ENCODE data around the gene MCF2L.
"Not testable (repeated sequence)": the region's sequence is repeated elsewhere in the genome, so short reads cannot be mapped to it uniquely, and the experiment has no call there.

MCF2L gene

GRCh38 chr13:113092776-113093579 lies 124.0 kb downstream of the MCF2L start:
- in situ Hi-C loops (cut with MboI; ENCODE audit: low sequenced_read_pairs): no loop called here

- in situ Hi-C loops (cut with MboI; ENCODE audit: low sequenced_read_pairs): no loop called here
Measured at GRCh38 chr13:113093580-113094409, 124.8 kb downstream of the MCF2L start.

- in situ Hi-C loops (cut with MboI; ENCODE audit: low sequenced_read_pairs): no loop called here
Measured at GRCh38 chr13:113094410-113094800, 125.4 kb downstream of the MCF2L start.

DNA sequence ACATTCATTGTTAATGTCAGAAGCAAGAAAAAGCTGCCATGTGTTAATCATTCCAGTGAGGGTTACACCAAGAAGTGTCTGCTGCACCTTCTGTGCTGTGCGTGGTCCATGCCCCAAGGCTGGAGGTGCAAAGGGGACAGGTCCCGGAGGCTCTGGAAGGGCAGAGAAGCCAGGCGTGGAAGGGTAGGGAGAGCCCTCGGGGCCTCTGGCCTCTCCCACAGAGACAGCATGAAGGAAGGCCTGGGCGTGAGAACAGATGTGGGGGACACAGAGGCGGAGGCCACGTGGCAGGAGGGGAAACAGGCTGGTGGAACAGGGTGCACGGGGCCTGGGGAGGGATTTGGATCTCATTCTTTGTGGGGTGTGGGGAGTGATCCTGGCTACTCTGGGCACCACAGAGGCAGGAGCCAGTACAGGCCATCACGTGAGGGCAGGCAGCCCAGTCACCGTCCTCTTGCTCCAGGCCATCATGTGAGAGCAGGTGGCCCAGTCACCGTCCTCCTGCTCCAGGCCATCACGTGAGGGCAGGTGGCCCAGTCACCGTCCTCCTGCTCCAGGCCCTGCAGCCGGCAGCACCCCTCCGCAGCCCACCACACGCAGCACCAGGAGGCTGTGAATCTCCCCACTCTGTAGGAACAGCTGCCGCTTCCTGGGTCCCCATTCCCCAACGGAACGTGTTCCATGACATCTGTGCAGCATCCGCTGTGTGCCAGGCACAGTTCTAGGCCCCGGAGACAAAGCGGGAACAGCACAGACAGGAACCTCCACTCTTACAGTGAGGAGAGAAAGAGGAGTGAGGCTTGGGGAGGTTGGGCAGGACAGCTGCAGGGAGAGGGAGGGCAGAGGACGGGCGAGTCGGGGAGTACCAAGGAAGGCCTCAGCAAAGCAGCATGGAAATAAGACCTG lies 126.4 kb downstream of the MCF2L start:
- in situ Hi-C loops (cut with MboI; ENCODE audit: low sequenced_read_pairs): no loop called here

GRCh38 chr13:113096052-113096744 lies 127.2 kb downstream of the MCF2L start:
- in situ Hi-C loops (cut with MboI; ENCODE audit: low sequenced_read_pairs): no loop called here

DNA sequence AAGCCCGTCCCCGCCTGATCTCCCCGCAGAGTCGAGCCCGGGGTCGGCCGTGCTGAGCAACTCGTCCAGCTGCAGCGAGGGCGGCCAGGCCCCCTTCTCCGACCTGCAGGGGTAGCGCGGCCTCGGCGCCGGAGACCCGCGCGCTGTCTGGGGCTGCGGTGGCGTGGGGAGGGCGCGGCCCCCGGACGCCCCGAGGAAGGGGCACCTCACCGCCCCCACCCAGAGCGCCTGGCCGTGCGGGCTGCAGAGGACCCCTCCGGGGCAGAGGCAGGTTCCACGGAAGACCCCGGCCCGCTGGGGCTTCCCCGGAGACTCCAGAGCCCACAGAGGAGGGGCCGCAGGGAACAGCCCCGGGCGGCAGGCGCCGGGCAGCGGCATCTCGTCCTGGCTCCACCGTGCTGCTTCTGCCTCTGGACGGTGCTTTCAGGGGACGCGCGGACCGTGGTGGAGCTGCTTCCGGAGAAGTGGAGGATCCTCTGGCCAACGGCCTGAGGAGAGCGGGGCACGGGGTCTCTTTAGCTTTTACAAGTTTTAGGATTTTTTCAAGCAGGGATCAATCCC lies 127.8 kb downstream of the MCF2L start:
- in situ Hi-C loops (cut with MboI; ENCODE audit: low sequenced_read_pairs): no loop called here

DNA sequence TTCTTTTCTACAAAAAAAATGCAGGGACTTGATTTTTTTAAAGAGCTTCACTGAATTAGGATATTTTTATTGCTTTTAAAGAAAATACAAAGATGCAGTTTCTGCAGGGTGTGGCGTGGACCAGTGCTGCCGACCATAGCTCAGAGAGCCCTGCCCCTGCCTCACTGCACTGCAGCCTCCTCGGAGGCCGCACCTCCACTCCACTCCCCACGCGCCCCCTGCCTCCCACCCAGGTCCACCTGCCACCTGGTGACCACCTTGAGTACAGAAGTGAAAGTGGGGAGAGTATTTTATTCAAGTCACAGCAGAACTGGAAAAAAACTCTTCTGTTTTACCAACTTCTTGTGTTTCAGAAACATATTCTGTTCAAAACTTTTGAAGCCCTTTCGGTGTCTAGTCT lies 128.6 kb downstream of the MCF2L start:
- in situ Hi-C loops (cut with MboI; ENCODE audit: low sequenced_read_pairs): no loop called here

DNA sequence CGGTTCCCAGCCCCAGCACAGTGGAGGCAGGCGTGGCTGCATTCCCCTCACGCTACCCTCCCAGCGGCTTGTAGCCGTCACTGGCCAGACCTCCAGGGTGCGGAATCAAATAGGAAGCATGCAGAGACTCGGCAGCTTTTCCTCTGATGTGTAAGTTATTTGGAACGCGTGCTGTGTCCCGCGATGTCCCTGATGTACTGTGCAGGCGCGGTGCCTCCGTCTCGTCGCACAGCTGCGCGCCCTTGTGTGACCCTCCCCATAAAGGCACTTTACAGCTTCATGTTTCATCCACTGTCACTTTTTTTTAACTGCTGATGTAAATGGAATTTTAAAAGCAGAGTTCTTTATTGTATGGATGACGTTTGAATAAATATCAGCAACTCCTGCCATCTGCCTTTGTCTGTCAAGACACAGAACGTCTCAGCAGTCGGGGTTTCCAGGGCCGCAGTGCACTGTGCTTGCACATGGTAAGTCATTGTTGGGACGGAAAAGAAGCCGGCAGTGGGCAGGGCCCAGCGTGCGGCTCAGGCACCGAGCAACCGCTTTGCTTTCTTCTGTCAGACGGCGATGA lies 129.2 kb downstream of the MCF2L start:
- in situ Hi-C loops (cut with MboI; ENCODE audit: low sequenced_read_pairs): no loop called here

GRCh38 chr13:113099142-113099541 lies 130.1 kb downstream of the MCF2L start:
- in situ Hi-C loops (cut with MboI; ENCODE audit: low sequenced_read_pairs): no loop called here

- in situ Hi-C loops (cut with MboI; ENCODE audit: low sequenced_read_pairs): not testable (repeated sequence)
Measured at GRCh38 chr13:113102302-113102701, 133.3 kb downstream of the MCF2L start.

- in situ Hi-C loops (cut with MboI; ENCODE audit: low sequenced_read_pairs): no loop called here
Measured at GRCh38 chr13:113102727-113103126, 133.7 kb downstream of the MCF2L start.

DNA sequence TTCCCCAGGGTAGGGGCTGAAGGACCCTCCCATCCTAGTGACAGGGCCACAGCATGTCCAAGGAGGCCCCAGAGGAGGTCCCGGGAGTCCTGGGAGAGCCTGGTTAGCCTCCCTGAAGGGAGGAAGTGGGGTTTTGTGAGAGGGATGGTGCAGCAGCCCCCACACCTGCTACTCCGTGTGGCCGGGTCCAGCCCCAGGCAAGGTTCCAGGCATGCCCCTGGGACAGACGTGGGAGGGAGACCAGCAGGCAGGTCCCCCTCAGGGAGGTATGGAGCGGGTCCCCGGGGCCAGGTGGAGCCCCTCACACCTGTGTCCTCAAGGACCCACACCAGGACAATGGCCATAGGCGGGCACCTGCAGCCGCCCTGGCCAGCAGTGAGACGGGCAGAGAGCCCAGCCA lies 134.6 kb downstream of the MCF2L start:
- in situ Hi-C loops (cut with MboI; ENCODE audit: low sequenced_read_pairs): no loop called here

- in situ Hi-C loops (cut with MboI; ENCODE audit: low sequenced_read_pairs): no loop called here
Measured at GRCh38 chr13:113105032-113105920, 136.3 kb downstream of the MCF2L start, which contains the start of gene F7. Gene F7 (plus strand): TSS chr13:113105791. CDS start chr13:113105842, 51 bp downstream.

DNA sequence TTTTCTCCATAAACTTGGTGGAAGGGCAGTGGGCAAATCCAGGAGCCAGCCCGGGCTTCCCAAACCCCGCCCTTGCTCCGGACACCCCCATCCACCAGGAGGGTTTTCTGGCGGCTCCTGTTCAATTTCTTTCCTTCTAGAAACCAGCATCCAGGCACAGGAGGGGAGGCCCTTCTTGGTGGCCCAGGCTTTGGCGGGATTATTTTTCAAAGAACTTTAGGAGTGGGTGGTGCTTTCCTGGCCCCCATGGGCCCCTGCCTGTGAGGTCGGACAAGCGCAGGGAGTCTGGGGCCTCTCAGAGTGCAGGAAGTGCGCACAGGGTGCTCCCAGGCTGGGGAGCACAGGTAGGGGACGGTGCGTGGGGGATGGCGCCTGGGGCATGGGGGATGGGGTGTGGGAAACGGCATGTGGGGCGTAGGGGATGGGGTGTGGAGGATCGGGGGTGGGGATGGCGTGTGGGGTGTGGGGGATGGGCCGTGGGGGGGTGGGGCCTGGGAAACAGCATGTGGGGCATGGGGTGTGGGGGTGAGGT lies 137.0 kb downstream of the MCF2L start:
- in situ Hi-C loops (cut with MboI; ENCODE audit: low sequenced_read_pairs): no loop called here

GRCh38 chr13:113106711-113107351 lies 137.8 kb downstream of the MCF2L start:
- in situ Hi-C loops (cut with MboI; ENCODE audit: low sequenced_read_pairs): no loop called here

GRCh38 chr13:113108521-113108920 lies 139.5 kb downstream of the MCF2L start:
- in situ Hi-C loops (cut with MboI; ENCODE audit: low sequenced_read_pairs): not testable (repeated sequence)

DNA sequence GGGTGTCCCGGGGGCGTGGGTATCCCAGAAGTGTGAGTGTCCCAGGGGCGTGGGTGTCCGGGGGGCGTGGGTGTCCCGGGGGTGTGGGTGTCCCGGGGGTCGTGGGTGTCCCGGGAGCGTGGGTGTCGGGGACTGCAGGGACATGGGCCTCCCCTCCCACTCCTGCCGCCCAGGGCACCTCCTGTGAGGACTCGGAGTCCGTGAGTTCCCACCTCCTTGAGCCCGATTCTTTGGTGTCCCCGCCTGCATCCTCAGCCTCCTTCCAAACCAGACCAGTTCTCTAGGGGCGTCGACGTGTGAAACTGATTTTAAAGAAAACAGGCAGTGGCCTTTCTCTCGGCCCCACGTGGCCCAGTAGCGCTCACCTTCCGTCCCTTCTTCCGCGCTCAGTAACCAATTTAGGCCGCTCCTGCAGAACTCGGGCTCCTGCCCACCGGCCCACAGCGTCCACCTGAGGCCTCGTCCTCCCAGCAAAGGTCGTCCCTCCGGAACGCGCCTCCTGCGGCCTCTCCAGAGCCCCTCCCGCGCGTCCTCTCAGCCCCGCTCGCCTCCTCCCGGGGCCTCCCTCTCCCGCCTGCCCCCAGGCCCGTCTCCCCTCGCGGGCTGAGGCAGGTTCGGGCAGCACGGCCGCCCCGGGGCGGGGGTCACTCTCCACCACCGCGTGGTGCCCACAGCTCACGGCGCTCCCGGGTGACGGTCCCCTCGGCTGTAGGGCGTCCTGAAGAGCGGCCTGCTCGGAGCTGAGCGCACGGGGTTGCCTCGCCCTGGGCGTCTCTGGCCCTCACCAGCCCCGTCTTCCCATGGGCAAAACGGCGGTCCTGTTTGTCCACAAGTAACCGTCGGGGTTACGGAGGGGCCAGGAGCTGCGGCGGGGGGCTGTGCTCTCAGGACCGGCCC lies 140.4 kb downstream of the MCF2L start:
- in situ Hi-C loops (cut with MboI; ENCODE audit: low sequenced_read_pairs): no loop called here

Data from HL-60/S4 treated with retinoic acid at 250 ng/mL for 4 days and 3 days (cell line).